ENCODE results near the gene NPHP1.
"Not testable (repeated sequence)": the region's sequence is repeated elsewhere in the genome, so short reads cannot be mapped to it uniquely, and the experiment has no call there.

NPHP1 gene

DNA sequence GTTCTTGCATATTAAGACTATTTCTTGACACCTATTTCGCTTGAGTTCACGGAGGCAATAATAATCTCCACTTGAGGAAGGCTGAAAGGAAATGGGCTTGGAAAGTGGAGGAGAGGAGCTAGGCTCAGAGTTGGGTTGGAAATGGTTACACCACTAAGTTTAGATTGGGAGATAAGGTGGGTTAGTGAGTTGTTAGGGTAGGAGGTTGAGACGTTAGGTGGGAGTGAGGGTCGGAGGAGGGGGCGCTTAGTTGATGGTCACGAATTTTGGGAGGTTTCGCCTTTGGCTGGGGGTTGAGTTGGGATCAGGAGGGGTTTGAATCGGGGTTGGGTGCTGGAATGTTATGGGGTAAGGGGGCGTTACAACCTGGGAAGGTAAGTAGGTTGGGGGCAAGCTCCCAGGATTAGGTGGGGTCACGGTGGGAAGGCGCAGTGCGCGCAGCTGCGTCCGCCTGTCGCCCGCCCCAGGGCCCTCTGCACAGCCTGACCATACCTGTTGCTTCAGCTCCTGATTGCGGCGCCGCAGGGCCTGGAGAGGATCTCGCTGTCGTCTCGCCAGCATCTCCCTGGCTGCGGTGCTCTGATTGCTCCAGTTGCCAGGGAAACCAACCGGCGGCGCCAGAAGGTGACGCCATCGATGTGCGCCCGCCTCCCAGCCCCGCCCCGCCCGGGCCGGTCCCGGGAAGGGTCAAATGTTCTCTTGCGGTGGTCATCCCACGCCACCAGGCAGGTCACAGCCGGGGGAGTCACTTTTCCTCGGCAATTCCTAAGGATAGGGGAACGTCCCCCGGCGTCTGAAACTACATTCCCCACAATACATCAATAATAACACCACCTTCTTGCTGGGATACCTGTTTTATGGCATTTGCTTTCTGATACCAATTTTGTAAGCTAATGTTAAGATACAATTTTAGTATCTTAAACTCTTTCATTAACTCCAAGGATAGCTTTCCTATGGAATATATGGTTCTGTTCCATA, at the start of gene NPHP1:
Gene NPHP1, minus strand, starts transcription at position 606 of the 978 bp plus-strand sequence. Its CDS starts 45 bp downstream, at position 561.
- DNase-seq (ENCODE audit: low read depth): peak; percentile 76

DNA sequence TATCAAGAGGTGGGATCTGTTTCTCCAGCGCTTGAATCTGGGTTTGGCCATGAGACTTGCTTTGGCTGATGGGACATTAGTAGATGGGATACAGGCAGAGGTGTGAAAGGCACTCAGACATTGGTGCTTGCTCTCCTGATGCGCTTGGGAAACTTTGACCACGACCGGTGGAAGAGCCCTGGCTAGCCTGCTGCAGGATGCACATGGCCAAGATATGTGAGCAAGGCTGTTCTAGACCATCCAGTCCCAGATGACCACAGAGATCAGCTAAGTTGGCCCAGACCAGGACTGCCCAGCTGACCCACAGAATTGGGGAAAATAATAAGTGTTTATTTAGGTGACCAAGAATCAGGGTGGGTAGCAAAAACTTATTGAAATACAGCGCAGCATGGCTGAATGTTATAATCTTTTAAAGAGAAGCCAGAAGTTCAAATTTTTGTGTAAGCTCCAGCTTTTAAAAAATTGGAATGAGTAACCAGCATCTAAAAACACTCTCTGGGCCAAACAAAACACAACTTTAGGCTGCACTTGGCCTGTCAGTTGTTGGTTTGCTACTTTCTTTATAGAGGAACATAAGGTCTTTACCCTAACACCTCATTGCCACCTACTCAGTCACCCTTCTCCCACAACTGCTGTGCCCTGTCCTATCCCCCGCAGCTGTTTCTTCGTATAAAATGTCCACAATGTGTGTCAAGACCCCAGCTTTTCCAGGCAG, 43.4 kb upstream of the NPHP1 start:
- DNase-seq (ENCODE audit: low read depth): not testable (repeated sequence)

GRCh38 chr2:110245488-110246435, 40.9 kb upstream of the NPHP1 start:
- not testable (repeated sequence) for DNase-seq (ENCODE audit: low read depth)

DNA sequence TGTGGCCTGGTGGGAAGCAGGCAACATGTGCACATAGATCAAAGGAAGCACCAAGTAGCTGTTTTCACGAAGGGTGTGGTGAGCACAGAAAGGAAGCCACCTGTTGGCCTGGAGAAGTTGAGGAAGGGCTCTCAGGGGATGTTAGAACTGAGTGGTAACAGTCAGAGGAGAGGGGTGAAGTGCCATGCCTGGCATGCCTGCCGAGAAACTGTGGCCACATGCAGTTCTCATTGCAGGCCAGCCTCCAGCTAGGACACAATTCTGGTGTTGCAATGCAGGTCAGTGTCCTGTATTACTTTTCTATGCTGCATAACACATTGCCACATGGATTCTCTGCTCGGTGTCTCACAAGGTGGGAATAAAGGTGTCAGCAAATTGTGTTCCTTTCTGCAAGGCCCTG, 38.5 kb upstream of the NPHP1 start:
- DNase-seq (ENCODE audit: low read depth): not testable (repeated sequence)

GRCh38 chr2:110234514-110234913, 29.7 kb upstream of the NPHP1 start:
- not testable (repeated sequence) for DNase-seq (ENCODE audit: low read depth)

DNA sequence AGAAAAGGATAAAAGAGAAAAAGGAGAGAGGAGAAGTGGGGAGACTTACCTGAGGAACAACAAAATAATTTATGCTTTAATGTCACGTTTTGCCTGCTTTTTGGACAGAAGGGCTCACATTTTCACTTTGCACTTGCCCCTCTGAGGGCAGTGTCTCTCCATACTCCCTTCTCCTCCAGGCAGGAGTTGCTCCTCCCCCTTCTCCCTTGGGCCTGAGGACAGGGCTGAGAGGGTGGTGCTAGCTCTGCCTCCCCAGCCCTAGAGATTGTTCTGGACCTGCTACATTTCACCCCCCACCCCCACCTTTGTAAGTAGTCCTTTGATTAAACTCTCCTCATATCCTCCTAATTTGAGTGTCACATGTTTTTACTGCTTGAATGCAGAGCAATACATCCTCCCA, 25.1 kb upstream of the NPHP1 start:
- DNase-seq (ENCODE audit: low read depth): not testable (repeated sequence)

GRCh38 chr2:110222626-110223025, 17.8 kb upstream of the NPHP1 start:
- DNase-seq (ENCODE audit: low read depth): not testable (repeated sequence)

- no peak for DNase-seq (ENCODE audit: low read depth)
These were observed 17.1 kb upstream of the NPHP1 start for GRCh38 chr2:110221938-110222337.

- DNase-seq (ENCODE audit: low read depth): no peak
These were observed 15.4 kb upstream of the NPHP1 start for GRCh38 chr2:110220190-110220564.

DNA sequence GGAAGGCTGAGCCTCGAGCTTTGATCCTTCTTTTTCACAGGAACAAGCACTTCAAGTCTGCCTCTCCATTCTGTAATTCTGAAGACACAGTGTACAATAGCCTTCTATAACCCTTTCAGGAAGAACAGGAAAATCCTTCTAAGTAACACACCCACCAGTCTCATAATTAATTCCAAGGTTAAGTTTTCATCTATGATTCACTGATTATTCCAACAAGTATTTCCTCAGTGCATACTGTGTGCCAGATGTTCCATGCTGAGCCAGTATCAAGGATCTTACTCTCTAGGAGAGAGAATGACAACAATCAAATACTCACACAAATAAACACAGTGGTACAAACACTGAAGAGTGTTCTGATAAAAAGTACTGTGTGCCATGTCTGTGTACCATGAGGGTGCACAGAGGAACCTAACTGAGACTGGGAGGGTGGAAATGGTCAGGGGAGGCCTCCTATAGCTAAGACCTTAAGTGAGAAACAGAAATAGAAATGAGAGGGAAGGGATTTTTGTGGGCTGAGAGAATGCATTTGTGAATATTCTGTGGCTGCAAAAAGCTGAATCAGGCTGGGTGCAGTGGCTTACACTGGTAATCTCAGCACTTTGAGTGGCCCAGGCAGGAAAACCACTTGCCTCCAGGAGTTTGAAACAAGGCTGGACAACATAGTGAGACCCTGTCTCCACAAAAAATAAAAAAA, 14.8 kb upstream of the NPHP1 start:
- DNase-seq (ENCODE audit: low read depth): no peak

- DNase-seq (ENCODE audit: low read depth): not testable (repeated sequence)
These were observed 14.1 kb upstream of the NPHP1 start for GRCh38 chr2:110218889-110219288.

DNA sequence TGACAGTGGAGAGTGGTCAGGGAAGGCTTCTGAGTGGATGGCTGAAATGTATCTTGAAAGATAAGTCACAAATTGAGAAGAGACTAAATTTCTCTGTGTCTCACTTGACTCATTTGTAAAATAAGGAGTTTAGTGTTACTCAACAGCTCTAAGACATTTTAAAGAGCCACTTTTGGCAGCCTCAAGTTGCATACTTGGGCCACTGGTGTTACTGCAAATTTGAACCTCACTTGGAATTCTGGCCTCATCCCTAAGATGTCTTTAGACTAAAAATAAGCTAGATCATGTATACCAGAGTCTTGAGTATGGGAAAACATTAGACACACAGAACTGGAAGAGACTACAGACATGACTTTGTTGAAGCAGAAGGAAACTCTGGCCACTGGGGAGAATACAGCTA, 12.0 kb upstream of the NPHP1 start:
- DNase-seq (ENCODE audit: low read depth): no peak

- DNase-seq (ENCODE audit: low read depth): no peak
These were observed 11.4 kb upstream of the NPHP1 start for GRCh38 chr2:110216199-110216598.

DNA sequence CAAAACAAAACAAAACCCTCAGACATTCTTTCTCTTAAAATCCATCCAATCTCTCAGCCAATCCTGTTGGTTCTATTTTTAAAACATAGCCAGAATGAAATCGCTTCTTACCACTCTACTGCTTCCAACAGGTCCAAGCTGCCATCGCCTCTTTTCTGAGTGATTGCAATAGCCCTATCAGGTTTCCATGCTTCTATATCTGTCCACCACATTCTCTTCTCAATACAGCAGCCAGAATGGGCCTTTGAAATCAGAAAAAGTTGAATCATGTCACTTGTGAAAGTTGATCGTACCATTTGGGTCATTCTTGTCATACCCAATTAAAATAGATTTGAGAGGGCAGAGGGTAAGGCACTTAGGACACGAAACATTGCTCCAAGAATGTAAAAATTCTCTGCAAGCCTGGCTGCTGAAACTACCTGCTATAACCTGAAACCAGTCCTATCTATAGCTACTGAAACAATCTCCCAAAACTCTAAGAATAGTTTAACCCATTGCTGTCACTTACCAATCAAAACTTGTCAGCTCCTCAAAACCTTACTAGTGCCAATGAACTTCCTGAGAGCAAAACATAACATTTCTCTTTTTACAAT, 10.8 kb upstream of the NPHP1 start:
- no peak for DNase-seq (ENCODE audit: low read depth)

DNA sequence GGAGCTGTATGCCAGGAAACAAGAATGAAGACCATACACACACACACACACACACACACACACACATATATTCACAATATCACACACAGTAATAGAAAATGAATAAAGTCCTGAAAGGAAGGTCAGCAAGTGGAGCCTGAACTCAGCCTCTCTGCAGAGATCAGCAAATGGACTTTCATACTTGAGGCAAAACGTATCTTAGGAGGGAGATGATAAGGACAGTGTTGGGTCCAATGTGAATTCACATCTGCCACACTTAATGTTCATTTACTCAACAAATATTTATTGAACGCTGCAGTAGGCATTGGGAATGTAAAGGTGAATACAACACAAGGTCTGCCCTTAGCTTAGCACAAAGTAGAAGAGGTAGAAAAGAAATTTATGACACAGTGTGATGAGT, 10.3 kb upstream of the NPHP1 start:
- DNase-seq (ENCODE audit: low read depth): no peak

DNA sequence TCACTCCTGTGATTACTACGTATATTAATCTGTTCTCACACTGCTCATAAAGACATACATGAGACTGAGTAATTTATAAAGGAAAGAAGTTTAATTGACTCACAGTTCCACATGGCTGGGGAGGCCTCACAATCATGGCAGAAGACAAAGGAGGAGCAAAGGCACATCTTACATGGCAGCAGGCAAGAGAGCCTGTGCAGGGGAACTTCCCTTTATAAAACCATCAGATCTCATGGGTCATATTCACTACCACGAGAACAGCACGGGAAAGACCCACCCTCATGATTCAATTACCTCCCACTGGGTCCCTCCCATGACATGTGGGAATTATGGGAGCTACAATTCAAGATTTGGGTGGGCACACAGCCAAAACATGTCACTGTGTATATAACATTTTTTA, 8.7 kb upstream of the NPHP1 start:
- not testable (repeated sequence) for DNase-seq (ENCODE audit: low read depth)

GRCh38 chr2:110211938-110212858, 7.4 kb upstream of the NPHP1 start, which contains the start of gene MTLN:
TSS of gene MTLN (minus strand) at chr2:110212547. CDS start at chr2:110212525, 22 bp downstream.
- DNase-seq (ENCODE audit: low read depth): peak; percentile 53

- DNase-seq (ENCODE audit: low read depth): no peak
These were observed 1.0 kb upstream of the NPHP1 start for GRCh38 chr2:110205660-110206455.

DNA sequence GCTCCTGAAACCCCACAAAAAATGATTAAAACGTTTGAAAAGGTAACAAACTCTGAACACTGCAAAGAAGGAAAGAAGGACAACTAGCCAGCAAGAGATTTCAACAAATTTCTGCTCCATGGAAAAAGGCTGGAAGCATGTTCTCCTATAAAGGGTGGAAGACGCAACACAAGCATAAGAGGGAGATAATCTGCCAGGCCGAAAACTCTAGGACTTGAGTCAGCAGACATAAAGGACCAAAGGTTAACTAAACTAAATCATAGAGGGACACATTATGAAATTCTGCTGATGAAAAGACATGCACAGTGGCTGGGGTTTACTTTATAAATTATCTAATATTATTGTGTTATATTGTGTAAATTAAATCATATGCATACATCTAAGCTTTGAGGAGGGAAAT, 6.8 kb downstream of the NPHP1 start:
- DNase-seq (ENCODE audit: low read depth): no peak
